HG03103 (cell line): Measurements from ENCODE around the gene NTNG1.
"Not testable (repeated sequence)": the region's sequence is repeated elsewhere in the genome, so short reads cannot be mapped to it uniquely, and the experiment has no call there.

Source experiments
- ATAC-seq: cut with Tn5 transposase; IDR thresholded peaks from one replicate; pipeline ENCODE4 v1.9.1; 2021; ENCODE audit warnings: low read depth; ENCODE audit not compliant: unreplicated experiment

Gene NTNG1

GRCh38 chr1:107194380-107194779 lies 53.5 kb downstream of the NTNG1 start:
- no peak for ATAC-seq

- no peak for ATAC-seq
Measured at GRCh38 chr1:107195476-107195875, 54.6 kb downstream of the NTNG1 start.

GRCh38 chr1:107196973-107197562 lies 56.2 kb downstream of the NTNG1 start:
- peak; percentile 97 for ATAC-seq

GRCh38 chr1:107198561-107198960 lies 57.7 kb downstream of the NTNG1 start:
- no peak for ATAC-seq

- no peak for ATAC-seq
Measured at GRCh38 chr1:107200631-107201030, 59.8 kb downstream of the NTNG1 start.

- ATAC-seq, result no peak
Measured at GRCh38 chr1:107202007-107202406, 61.2 kb downstream of the NTNG1 start.

- ATAC-seq, result no peak
Measured at GRCh38 chr1:107213225-107213624, 72.4 kb downstream of the NTNG1 start.

- ATAC-seq, result no peak
Measured at GRCh38 chr1:107220036-107220435, 79.2 kb downstream of the NTNG1 start.

GRCh38 chr1:107225706-107226105 lies 84.9 kb downstream of the NTNG1 start:
- ATAC-seq, result no peak

GRCh38 chr1:107228704-107229371 lies 88.0 kb downstream of the NTNG1 start:
- no peak for ATAC-seq

GRCh38 chr1:107229711-107230110 lies 88.9 kb downstream of the NTNG1 start:
- no peak for ATAC-seq

- ATAC-seq, result no peak
Measured at GRCh38 chr1:107230121-107230520, 89.3 kb downstream of the NTNG1 start.

- no peak for ATAC-seq
Measured at GRCh38 chr1:107231291-107231690, 90.5 kb downstream of the NTNG1 start.

GRCh38 chr1:107232426-107232825 lies 91.6 kb downstream of the NTNG1 start:
- no peak for ATAC-seq

- ATAC-seq, result not testable (repeated sequence)
Measured at GRCh38 chr1:107236760-107237159, 95.9 kb downstream of the NTNG1 start.

- no peak for ATAC-seq
Measured at GRCh38 chr1:107243461-107243860, 102.6 kb downstream of the NTNG1 start.

GRCh38 chr1:107244709-107245500 lies 104.1 kb downstream of the NTNG1 start:
- ATAC-seq, result no peak

- no peak for ATAC-seq
Measured at GRCh38 chr1:107246775-107247345, 106.0 kb downstream of the NTNG1 start.

- no peak for ATAC-seq
Measured at GRCh38 chr1:107247679-107248078, 106.8 kb downstream of the NTNG1 start.

GRCh38 chr1:107250169-107250568 lies 109.3 kb downstream of the NTNG1 start:
- no peak for ATAC-seq

- ATAC-seq, result no peak
Measured at GRCh38 chr1:107251083-107251482, 110.2 kb downstream of the NTNG1 start.
